GM18508 (cell line): ENCODE measurements around the gene OGT.
"Not testable (repeated sequence)": the region's sequence is repeated elsewhere in the genome, so short reads cannot be mapped to it uniquely, and the experiment has no call there.

ENCODE experiments used
- ATAC-seq: cut with Tn5 transposase; IDR thresholded peaks from one replicate; pipeline ENCODE4 v1.9.1; 2021; ENCODE audit warnings: moderate number of reproducible peaks; ENCODE audit not compliant: insufficient read depth, unreplicated experiment

OGT gene

GRCh38 chrX:71579136-71579989 is 46.5 kb downstream of the OGT start:
- ATAC-seq = no peak

- no peak for ATAC-seq
Measured at GRCh38 chrX:71579990-71580380, 47.1 kb downstream of the OGT start.

DNA sequence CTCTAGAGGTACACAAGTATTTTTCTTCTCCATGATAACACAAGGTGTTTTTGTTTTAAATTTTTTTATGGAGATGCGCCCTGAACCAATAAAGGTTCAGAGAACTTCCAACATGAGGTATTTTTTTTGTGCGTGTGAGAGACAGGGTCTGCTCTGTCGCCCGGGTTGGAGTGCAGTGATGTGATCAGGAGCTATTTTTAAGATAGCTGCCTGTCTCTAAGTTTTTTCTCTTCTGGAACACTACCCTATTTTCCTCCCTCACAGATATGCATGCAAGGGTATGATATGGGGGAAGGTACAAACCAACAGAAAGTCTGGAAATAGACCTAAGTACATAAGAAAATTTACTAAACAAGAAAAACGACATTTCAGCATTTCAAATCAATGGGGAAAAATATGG is 48.3 kb downstream of the OGT start:
- ATAC-seq = no peak

DNA sequence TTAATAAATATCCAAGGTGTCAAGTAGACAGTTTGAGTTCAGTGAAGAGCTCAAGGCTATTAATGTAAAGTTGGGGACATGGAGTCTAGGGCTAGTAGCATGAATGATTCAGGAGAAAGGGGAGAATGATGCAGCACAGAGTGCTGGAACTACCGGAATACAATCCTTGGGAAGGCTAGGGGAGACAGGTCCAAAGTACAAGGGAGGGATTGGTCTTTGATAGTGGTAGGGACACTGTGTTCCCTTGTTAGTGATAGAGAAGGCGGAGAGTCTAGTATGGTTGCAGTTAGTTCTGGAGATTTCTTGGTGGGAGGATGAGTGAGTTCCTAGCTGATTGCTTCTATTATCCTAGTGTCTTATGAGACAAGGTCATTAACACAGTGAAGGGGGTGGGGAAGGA is 54.0 kb downstream of the OGT start:
- ATAC-seq = no peak

DNA sequence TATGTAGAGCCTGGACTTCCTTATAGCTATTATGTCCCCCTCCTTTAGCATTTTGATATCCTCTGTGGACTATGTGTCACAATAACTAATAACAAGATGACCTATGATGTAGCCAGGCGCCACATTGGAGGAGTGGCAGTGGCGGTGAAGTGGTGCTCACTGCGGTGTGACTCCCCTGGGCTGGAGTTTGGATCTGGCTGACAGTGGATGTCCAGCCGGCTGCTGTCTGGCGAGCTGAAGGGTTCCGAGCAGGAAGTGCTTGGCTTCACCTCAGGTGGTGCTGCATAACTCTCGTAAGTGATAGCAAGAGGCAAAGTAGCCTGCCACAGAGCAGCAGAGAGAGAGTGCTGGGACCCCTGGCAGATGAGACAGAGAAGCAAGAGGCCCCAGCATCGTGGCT is 60.3 kb downstream of the OGT start:
- ATAC-seq = not testable (repeated sequence)

DNA sequence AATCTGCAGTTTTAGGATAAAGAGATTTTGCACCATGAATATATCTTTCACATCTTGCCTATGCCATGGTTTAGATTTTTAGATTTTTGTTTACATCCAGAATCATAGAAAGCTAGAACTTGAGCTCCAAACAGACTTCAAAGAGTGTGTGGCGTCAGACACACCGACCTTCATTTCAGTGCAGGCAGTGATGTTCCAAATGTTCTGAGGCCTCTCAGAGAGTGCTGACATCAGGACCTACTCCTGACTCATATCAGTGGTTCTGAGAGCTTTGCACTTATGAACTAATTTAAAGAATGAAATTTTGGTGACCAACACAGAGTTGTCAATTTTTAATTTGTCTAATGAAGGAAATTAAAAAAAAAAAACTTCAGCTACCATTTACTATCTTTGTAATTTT is 67.1 kb downstream of the OGT start:
- no peak for ATAC-seq

DNA sequence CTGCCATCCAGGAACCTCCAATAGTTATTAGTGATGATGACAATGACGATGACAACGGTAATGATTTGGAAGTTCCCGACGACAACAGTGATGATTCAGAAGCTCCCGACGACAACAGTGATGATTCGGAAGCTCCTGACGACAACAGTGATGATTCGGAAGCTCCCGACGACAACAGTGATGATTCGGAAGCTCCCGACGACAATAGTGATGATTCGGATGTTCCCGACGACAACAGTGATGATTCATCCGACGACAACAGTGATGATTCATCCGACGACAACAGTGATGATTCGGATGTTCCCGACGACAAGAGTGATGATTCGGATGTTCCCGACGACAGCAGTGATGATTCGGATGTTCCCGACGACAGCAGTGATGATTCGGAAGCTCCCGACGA is 70.7 kb downstream of the OGT start:
- ATAC-seq = no peak

DNA sequence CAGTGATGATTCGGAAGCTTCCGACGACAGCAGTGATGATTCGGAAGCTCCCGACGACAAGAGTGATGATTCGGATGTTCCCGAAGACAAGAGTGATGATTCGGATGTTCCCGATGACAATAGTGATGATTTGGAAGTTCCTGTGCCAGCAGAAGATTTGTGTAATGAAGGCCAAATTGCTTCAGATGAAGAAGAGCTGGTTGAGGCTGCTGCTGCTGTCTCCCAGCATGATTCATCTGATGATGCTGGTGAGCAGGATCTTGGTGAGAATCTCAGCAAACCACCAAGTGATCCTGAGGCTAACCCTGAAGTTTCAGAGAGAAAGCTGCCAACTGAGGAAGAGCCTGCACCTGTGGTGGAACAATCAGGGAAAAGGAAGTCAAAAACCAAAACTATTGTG is 71.2 kb downstream of the OGT start:
- ATAC-seq = no peak

DNA sequence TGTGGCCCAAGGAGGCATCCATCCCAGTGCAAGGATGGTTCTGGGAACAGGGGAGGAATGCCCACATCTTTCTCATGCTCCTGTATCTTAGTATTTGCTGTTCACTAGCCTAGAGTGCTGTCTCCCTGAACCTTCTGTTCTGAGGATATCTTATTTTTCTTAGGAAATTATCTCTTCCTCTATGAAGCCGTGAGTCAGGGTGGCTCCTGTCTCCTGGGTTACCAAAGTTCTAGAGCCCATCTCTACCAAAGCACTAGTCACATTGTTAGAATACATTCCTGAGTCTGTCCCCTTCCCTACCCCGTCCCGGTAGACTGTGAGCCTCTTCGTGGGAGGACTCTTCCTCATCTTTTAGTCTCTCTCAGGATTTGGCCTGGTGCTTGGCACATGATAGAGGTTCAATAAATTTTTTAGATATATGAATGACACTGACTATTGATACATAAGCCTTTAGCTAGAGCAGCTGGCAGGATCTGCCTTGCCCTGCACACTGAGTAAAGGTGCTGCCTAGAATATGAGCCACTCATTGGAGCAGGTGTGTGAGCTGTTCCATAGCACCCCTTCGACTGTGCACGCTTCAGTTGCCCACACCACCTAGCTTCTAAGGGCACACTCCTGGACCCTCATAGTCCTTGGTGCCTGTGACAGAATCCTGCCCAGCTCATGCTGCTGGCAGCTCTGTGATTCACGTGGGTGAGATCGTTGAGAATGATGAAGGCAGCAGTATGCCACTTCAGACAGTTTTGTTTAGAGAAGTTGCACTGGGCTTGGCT is 72.1 kb downstream of the OGT start:
- no peak for ATAC-seq

GRCh38 chrX:71606536-71607216 is 73.8 kb downstream of the OGT start:
- no peak for ATAC-seq

DNA sequence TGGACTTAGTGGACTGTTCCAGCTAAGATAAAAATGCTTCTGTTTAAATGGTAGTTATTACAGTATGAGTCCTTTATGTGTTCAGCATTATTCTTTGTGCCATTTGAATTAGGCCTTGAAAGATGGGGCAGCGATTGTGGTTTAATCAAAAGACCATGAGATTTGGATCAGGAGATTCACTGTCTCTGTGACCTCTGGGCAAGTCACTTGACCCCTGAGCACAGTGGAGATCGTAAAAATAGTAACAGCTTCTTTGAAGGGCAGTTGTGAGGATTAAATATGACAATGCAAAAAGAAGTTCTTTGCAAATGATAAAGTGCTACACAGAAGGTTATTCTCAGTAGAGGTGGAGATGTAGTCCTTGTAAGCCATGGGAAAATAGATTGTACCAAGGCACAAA is 74.6 kb downstream of the OGT start:
- no peak for ATAC-seq

DNA sequence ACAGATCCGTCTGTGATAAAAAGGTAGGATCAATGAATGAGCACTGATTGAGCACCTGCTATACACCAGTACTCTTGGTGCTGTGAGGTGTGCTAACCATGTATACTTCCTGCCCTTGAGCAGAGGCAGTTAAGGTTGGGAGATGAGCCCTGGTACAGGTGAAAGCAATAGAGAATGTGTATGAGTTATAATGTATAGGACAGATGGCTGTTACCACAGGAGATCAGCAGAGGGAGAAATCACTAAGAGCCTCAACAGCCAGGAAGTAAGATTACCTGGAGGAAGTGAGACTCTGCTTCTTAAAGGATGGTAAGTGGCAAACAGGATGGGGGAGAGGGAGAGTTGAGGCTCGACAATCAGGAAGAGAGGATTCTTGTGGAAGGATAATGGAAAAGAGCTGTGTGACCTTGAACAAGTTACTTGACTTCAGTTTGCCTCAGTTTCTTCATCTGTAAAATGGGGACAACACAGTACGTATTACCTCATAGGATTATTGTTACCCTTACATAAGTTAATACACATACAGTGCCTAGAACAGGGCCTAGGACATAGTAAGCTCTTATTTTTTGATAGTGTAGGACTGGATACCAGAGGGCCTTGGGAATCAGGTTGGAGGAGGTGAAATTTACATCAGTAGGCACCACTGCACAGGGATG is 76.3 kb downstream of the OGT start:
- ATAC-seq = no peak

DNA sequence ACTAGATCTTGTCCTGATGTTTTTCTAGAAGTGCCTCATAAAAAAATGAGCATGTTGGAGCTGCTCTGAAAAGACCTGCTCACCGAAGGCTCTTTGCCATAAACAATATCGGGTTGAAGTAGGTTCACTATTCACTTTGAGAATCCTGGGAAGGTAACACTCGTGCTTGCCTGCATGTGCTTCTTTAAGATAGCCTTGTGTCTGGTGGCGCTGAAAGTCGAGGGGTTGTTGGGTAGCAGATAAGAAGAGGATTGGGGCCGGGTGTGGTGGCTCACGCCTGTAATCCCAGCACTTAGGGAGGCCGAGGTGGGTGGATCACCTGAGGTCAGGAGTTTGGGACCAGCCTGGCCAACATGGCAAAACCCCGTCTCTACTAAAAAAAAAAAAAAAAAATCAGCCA is 78.8 kb downstream of the OGT start:
- not testable (repeated sequence) for ATAC-seq

DNA sequence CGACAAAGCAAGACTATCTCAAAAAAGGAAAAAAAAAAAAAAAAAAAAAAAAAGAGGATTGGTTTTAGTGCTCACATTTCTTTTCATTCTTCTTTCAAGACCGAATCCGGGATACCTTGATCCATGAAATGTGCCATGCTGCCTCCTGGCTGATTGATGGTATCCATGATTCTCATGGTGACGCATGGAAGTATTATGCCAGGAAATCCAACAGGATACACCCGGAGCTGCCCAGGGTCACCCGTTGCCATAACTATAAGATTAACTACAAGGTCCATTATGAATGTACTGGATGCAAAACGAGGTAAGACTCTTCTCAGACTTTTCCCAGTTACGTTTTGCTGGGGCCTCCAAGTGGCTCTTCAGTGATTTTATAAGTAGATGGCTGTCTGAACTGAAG is 79.4 kb downstream of the OGT start:
- ATAC-seq = no peak

- ATAC-seq = no peak
Measured at GRCh38 chrX:71615056-71615455, 82.2 kb downstream of the OGT start.

- ATAC-seq = no peak
Measured at GRCh38 chrX:71615954-71616353, 83.0 kb downstream of the OGT start.

GRCh38 chrX:71616672-71617529 is 84.0 kb downstream of the OGT start:
- no peak for ATAC-seq

DNA sequence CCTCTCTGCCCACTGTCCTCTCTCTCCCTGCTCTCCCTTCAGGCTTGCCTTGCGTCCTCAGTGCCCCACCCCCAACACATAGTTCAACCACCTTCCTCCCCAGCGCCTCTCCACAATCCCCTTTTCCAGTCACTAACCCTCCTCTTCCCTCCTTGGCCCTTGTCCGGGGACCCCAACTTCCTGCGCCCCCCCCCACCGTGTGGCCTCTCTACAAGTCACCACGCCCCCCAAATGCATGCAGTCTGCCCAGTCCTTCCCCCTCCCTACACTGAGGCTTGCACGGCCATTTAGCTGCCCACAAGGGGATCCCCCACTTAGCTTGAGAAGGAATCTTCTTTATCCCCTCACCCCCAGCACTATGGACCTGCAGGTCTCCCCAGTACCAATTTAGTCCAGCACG is 84.8 kb downstream of the OGT start:
- ATAC-seq = no peak

DNA sequence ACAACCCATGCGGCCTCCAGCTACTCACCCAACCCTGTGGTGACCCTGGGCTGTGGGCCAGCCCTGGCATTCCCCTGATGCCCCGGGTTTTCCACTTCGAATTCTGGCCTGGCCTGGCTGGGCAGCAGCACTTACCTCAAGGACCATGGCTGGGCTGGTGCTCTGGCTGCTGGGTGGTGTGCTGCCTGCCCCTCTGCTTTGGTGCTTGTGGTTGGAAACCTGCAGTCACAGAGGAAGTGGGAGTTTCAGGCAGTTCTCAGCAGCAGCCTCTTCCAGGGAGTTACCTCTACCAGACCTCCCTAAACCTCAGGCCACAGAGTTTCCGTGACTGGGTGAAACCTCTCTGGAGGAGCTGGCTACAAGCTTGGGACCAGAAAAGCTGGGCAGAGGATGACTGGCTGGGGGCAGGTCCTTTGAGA is 85.4 kb downstream of the OGT start, which contains the start of gene CXCR3:
TSS of gene CXCR3 (minus strand) at position 209 of the 419 bp plus-strand sequence. CDS start at position 147, 62 bp downstream.
- ATAC-seq = no peak

- ATAC-seq = no peak
Measured at GRCh38 chrX:71618787-71619186, 85.9 kb downstream of the OGT start.
